Activated T-cell treated with anti-CD3 and anti-CD28 coated beads, Interleukin-2, amount 50 U/mL, for 72 hours (primary cell): ENCODE measurements around the gene SLC16A3. TPM values are rescaled to one million over a fixed set of nuclear protein-coding genes. Genes with fewer than 3 reads are reported as not detected.

ENCODE experiments used
- ATAC-seq, 2 donors: fragments of 150-1000 bp; cut with Tn5 transposase; replicated peaks in 1 of 2; 2 replicates each; pipeline ENCODE4 v1.10.0; 2021; ENCODE audit warnings: moderate library complexity in 2 of 2, mild to moderate bottlenecking in 1 of 2
- DNase-seq, 2 donors: peaks; one replicate each; pipeline ENCODE4 v3.0.0; 2021 to 2022; ENCODE audit warnings: mixed read lengths in 1 of 2
- H3K27ac Mint-ChIP-seq: one replicate; pipeline ENCODE4 v1.8.0; 2022; ENCODE audit warnings: mild to moderate bottlenecking, moderate library complexity, mixed read lengths
- H3K27me3 Mint-ChIP-seq: one replicate; pipeline ENCODE4 v1.8.0; 2022; ENCODE audit warnings: low read depth, mixed read lengths
- H3K36me3 Mint-ChIP-seq, 2 donors: one replicate each; pipeline ENCODE4 v1.8.0; 2022; ENCODE audit warnings: mixed read lengths in 2 of 2, mild to moderate bottlenecking in 1 of 2; ENCODE audit not compliant: insufficient read depth in 2 of 2
- H3K4me1 Mint-ChIP-seq: one replicate; pipeline ENCODE4 v1.8.0; 2022; ENCODE audit warnings: low read depth, mixed read lengths
- H3K4me3 Mint-ChIP-seq, 2 donors: one replicate each; pipeline ENCODE4 v1.8.0; 2022; ENCODE audit warnings: mild to moderate bottlenecking in 2 of 2, mixed read lengths in 2 of 2, moderate library complexity in 2 of 2
- H3K9me3 Mint-ChIP-seq, 2 donors: one replicate each; pipeline ENCODE4 v1.8.0; 2022; ENCODE audit warnings: mixed read lengths in 2 of 2
- total RNA-seq, 2 donors: library from RNA; stranded (reverse); gene quantifications; one replicate each; pipeline ENCODE4 v1.2.3, GENCODE V29; 2022

The SLC16A3 gene
- total RNA-seq, 2 donors from 2014 or later: 42.8 to 74.5 TPM

- Mint-ChIP-seq H3K4me3 (no peak overlapping the region), H3K9me3 (no peaks in the 10 kb centered on the region), H3K36me3 (peaks cover 9 to 25% of the 10 kb centered on the region in 2 donors), H3K4me1 (peaks cover 38% of the 10 kb centered on the region), H3K27ac (peak overlapping the region; percentile 49), H3K27me3 (no peaks in the 10 kb centered on the region)
- peak in 1 of 2 donors; percentile 41 for DNase-seq
- ATAC-seq: no peak
Measured at GRCh38 chr17:82244413-82245133, 15.7 kb downstream of the SLC16A3 start.

- ATAC-seq: no peak
- Mint-ChIP-seq H3K27ac (peak overlapping the region; percentile 17), H3K4me1 (peaks cover 35% of the 10 kb centered on the region), H3K9me3 (no peaks in the 10 kb centered on the region), H3K36me3 (peaks cover 9 to 25% of the 10 kb centered on the region in 2 donors), H3K27me3 (no peaks in the 10 kb centered on the region), H3K4me3 (no peak overlapping the region)
- DNase-seq: no peak
Measured at GRCh38 chr17:82245134-82246039, 16.5 kb downstream of the SLC16A3 start.

DNA sequence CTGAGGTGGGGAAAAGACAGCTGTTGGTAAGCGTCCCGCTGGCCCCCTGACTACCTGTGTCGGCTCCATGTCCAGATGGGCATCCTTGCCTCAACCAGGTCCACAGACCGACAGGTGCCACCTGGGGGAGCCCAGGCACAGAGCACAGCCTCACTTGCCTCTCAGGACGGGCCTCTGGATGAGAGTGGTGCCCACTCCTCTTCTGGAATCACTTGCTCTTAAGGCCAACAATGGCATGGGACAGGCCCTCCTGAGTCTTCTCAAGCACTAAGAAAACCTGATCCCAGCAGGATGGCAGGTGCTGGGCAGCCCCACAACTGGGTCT lies 17.2 kb downstream of the SLC16A3 start:
- H3K27ac Mint-ChIP-seq: peak overlapping the region; percentile 76

GRCh38 chr17:82246365-82247181 lies 17.7 kb downstream of the SLC16A3 start:
- H3K4me1 Mint-ChIP-seq: peaks cover 23% of the 10 kb centered on the region
- peaks cover 12 to 31% of the 10 kb centered on the region in 2 donors for H3K36me3 Mint-ChIP-seq
- ATAC-seq: no peak
- H3K27me3 Mint-ChIP-seq: no peaks in the 10 kb centered on the region
- H3K27ac Mint-ChIP-seq: peak overlapping the region; percentile 76
- H3K4me3 Mint-ChIP-seq: no peak overlapping the region
- no peak for DNase-seq
- H3K9me3 Mint-ChIP-seq: no peaks in the 10 kb centered on the region

More for the DNA sequence above, 17.2 kb downstream of the SLC16A3 start:
- ATAC-seq (no peak), DNase-seq (no peak)
- H3K27me3 Mint-ChIP-seq: no peaks in the 10 kb centered on the region
- no peak overlapping the region for H3K4me3 Mint-ChIP-seq
- no peaks in the 10 kb centered on the region for H3K9me3 Mint-ChIP-seq
- peaks cover 10 to 26% of the 10 kb centered on the region in 2 donors for H3K36me3 Mint-ChIP-seq
- peaks cover 29% of the 10 kb centered on the region for H3K4me1 Mint-ChIP-seq

- DNase-seq: no peak
- peak overlapping the region; percentile 22 for H3K27ac Mint-ChIP-seq
- H3K27me3 Mint-ChIP-seq: no peaks in the 10 kb centered on the region
- no peak for ATAC-seq
- peaks cover 13 to 36% of the 10 kb centered on the region in 2 donors for H3K36me3 Mint-ChIP-seq
- H3K4me1 Mint-ChIP-seq: peaks cover 16% of the 10 kb centered on the region
- no peak overlapping the region for H3K4me3 Mint-ChIP-seq
- no peaks in the 10 kb centered on the region for H3K9me3 Mint-ChIP-seq
Measured at GRCh38 chr17:82247182-82247823, 18.5 kb downstream of the SLC16A3 start.

GRCh38 chr17:82247856-82248671 lies 19.2 kb downstream of the SLC16A3 start:
- no peak for ATAC-seq
- H3K9me3 Mint-ChIP-seq: no peaks in the 10 kb centered on the region
- H3K27me3 Mint-ChIP-seq: no peaks in the 10 kb centered on the region
- DNase-seq: no peak
- H3K4me3 Mint-ChIP-seq: no peak overlapping the region
- H3K4me1 Mint-ChIP-seq: peaks cover 17% of the 10 kb centered on the region
- H3K27ac Mint-ChIP-seq: peak overlapping the region; percentile 6
- peaks cover 16 to 39% of the 10 kb centered on the region in 2 donors for H3K36me3 Mint-ChIP-seq

GRCh38 chr17:82248815-82249674 lies 20.2 kb downstream of the SLC16A3 start:
- H3K36me3 Mint-ChIP-seq: peaks cover 14 to 38% of the 10 kb centered on the region in 2 donors
- DNase-seq: no peak

GRCh38 chr17:82249896-82250581 lies 21.2 kb downstream of the SLC16A3 start:
- Mint-ChIP-seq H3K36me3 (peaks cover 9 to 29% of the 10 kb centered on the region in 2 donors), H3K27ac (no peak overlapping the region), H3K9me3 (no peaks in the 10 kb centered on the region), H3K27me3 (no peaks in the 10 kb centered on the region), H3K4me1 (peaks cover 15% of the 10 kb centered on the region), H3K4me3 (no peak overlapping the region)
- ATAC-seq: no peak
- no peak for DNase-seq

More at GRCh38 chr17:82248815-82249674, 20.2 kb downstream of the SLC16A3 start:
- Mint-ChIP-seq H3K4me1 (peaks cover 15% of the 10 kb centered on the region), H3K4me3 (no peak overlapping the region), H3K27me3 (no peaks in the 10 kb centered on the region), H3K27ac (no peak overlapping the region), H3K9me3 (no peaks in the 10 kb centered on the region)
- ATAC-seq: no peak

DNA sequence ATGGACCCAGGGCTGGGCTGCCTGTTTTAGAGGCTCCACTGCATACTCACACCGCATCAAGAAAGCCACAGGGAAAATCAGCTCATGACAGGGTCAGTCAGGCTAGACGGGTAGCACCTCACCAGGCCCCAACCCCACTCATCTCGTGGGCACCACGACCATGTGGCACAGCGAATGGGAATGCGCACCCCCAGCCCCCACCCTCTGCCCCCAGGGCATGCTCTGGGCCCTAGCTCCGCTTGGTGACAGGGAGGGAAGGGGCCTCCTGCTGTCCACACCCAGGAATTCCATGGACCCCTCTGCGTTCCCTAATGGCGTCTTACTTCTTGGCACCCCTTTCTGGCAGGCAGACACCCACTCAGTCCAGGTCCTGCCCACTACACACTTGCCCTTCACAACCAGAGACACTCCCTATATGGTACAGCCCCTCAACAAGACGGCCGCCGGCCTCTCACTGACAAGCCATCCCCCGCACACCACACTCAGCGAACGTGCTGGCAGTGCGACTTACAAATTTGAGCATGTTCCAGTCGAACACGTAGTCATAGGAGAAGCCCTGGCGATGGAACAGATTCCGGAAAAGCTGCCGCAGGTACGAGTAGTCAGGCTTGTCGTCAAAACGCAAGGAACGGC lies 22.1 kb downstream of the SLC16A3 start:
- H3K27me3 Mint-ChIP-seq: no peaks in the 10 kb centered on the region
- peaks cover 15% of the 10 kb centered on the region for H3K4me1 Mint-ChIP-seq
- H3K36me3 Mint-ChIP-seq: peaks cover 15 to 37% of the 10 kb centered on the region in 2 donors
- peak overlapping the region; percentile 52 for H3K27ac Mint-ChIP-seq
- no peaks in the 10 kb centered on the region for H3K9me3 Mint-ChIP-seq
- no peak for DNase-seq
- no peak overlapping the region for H3K4me3 Mint-ChIP-seq
- ATAC-seq: no peak

GRCh38 chr17:82252511-82253178 lies 23.8 kb downstream of the SLC16A3 start:
- peak overlapping the region; percentile 42 for H3K27ac Mint-ChIP-seq
- peaks cover 18 to 48% of the 10 kb centered on the region in 2 donors for H3K36me3 Mint-ChIP-seq
- no peak overlapping the region for H3K4me3 Mint-ChIP-seq
- H3K4me1 Mint-ChIP-seq: peaks cover 16% of the 10 kb centered on the region
- no peak for ATAC-seq
- no peaks in the 10 kb centered on the region for H3K9me3 Mint-ChIP-seq
- H3K27me3 Mint-ChIP-seq: no peaks in the 10 kb centered on the region
- DNase-seq: no peak
